Dermis microvascular lymphatic vessel endothelial cell (primary cell): ENCODE data around the gene TMOD2. TPM values are rescaled to one million over a fixed set of nuclear protein-coding genes. Genes with fewer than 3 reads are reported as not detected.

ENCODE experiments used
- DNase-seq, 2 donors: peaks; one replicate each; pipeline versions ENCODE4 v3.0.0 to v3.0.0-alpha.2; 2010; ENCODE audit warnings: low read depth in 2 of 2
- total RNA-seq: library from RNA; depleted of rRNA; stranded (reverse); fragments of >200 nt; gene quantifications from 2 replicates; pipeline ENCODE4 v1.2.1, GENCODE V29; 2014

TMOD2 gene
- total RNA-seq, 1 donor from 2014 or later, result 19.1 TPM

- DNase-seq, result no peak
These were observed 98.5 kb downstream of the TMOD2 start for GRCh38 chr15:51849860-51850259.

- DNase-seq, result no peak
These were observed 102.6 kb downstream of the TMOD2 start for GRCh38 chr15:51853998-51854397.

- no peak for DNase-seq
These were observed 104.2 kb downstream of the TMOD2 start for GRCh38 chr15:51855612-51856011.

GRCh38 chr15:51856714-51857380 is 105.5 kb downstream of the TMOD2 start:
- no peak for DNase-seq

GRCh38 chr15:51861557-51862359 is 110.4 kb downstream of the TMOD2 start:
- peak; percentile 86 to 91 for DNase-seq

DNA sequence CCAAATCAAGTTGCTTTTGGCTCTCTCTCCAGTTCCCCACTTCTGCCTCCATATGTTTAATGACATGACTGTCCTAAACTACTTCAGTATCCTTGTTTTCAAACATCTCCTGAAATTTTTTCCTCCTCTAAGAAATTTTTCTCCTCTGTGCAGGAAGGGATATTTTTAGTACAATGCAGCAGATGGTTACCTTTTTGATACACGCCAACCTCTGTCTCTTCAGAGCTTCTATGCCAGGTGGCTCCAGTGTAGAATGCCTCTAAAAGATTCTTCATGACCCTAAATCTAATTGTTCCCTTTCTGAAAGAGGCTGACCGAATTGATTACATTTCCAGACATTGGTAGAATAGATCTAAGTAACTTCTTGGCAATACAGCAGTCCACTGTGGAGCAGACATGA is 111.7 kb downstream of the TMOD2 start:
- no peak for DNase-seq

DNA sequence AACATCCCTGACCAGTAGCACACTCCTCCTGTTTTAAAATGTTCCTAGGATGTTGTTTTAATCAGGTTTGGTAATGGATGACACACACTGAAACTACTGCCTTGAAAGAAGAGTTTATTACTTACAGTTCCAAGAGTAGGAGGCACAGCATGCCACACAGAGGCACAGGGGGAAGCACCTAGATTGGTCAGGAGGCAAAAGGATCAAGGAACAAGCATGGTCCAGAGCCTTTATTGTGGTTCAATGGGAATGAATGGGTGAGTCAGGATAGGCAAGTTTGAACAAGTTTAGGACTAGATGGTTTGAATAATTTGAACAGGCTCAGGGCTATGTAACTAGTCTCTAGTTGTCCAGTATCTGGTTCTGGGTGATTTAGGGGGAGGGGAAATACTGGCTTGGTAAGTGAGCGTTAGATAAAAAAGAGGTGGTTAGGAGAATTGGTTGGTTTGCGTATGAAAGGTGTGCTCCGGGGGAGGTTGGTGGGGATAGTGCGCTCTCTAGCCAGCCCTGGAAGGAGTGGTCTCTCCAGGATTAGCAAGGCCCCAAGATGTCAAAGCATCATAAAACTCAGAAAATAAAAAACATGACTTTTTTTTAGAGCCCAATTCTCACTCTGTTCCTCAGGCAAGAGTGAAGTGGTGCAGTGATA is 113.1 kb downstream of the TMOD2 start:
- DNase-seq, result no peak

- DNase-seq, result no peak
These were observed 113.9 kb downstream of the TMOD2 start for GRCh38 chr15:51865317-51865716.

Other genes with a start within 250 kb of the TMOD2 start
- gene DMXL2, start 128.8 kb upstream of the TMOD2 start, total RNA-seq, result 8.9 and 12.6 TPM in 2 replicates
- 0.13 and 0.76 TPM in 2 replicates for gene SCG3, start 70.1 kb upstream of the TMOD2 start, total RNA-seq
- 16.4 and 23.9 TPM in 2 replicates for gene LYSMD2, start 13.9 kb upstream of the TMOD2 start, total RNA-seq
- gene TMOD3, start 78.1 kb downstream of the TMOD2 start, total RNA-seq, result 48.3 and 59.4 TPM in 2 replicates
- gene LEO1, start 220.2 kb downstream of the TMOD2 start, total RNA-seq, result 19.9 and 21.5 TPM in 2 replicates